HG03159 (cell line): ENCODE results near the gene DNAJC1.
"Not testable (repeated sequence)": the region's sequence is repeated elsewhere in the genome, so short reads cannot be mapped to it uniquely, and the experiment has no call there.

Source experiments
- ATAC-seq: cut with Tn5 transposase; IDR thresholded peaks from one replicate; pipeline ENCODE4 v1.9.1; 2021; ENCODE audit warnings: mild to moderate bottlenecking, moderate library complexity; ENCODE audit not compliant: unreplicated experiment

DNAJC1 gene

DNA sequence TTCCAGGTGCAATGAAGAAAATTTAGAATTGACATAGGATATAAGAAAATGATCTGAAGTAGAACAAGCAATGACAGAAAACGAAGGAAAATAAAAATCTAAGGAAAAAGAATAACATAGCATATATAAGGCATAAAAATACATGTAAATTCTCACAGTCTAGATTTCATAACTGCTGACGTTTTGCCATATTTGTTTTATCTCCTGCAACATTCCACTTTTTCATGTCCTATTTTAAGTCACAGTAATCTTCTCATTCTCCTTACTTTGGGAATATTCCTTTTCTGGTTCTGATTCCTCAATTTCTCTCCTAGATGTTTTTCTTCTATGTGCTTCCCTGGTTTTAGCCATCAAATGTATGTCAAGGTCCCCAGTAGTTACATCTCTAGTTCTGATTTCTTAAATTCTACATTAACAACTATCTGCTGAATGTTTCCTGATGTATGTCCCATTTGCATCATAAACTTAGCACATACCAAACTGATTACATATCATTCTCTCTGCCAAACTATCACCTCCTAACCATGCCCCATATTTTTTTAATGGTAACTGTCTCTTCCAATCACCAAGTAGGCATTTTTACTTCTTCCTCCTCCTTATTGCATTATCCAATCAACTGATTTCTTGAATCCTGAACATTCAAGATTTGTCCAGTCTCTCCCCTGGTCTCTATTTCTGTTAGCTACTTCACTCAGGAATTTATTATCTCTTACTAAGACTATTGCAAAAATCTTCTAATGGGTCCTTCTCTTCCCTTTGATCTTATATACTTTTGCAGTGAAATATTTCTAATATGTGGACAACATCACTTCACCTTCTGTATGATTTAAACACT, 171.3 kb downstream of the DNAJC1 start:
- ATAC-seq: no peak

DNA sequence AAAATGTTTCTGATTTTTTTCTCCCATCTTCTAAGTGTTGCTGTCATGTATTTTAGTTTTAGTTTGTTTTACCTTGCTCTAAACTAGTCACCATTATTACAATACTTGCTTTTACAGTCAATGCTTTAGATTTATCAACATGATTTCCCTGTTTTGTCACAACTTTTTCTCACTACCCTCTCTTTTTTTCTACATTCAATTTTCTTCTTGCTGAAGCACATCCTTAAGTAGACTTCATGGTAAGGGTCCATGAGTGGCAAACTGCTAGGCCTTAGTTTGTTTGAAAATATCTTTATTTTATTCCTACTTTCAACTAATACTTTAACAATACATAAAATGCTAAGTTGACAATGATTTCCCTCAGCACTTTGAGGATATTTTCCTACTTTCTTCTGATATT, 173.5 kb downstream of the DNAJC1 start:
- ATAC-seq: no peak

- ATAC-seq: no peak
Observed at GRCh38 chr10:21827308-21827707, 176.2 kb downstream of the DNAJC1 start.

DNA sequence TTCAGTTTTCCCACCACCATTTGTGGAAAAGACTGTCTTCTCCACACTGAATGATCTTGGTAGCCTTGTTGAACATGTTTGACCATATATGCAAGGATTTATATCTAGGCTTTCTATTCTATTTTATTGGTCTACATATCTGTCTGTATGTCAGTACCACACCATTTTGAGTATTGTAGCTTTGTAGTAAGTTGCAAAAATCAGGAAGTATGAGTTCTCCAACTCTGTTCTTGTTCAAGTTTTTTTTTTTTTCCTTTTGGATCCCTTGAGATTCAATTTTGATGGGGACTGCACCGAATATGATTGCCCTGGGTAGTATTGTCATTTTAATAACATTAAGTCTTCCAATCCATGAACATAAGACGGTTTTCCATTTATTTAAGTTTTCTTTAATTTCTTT, 176.8 kb downstream of the DNAJC1 start:
- ATAC-seq: no peak

GRCh38 chr10:21825345-21825744, 178.2 kb downstream of the DNAJC1 start:
- no peak for ATAC-seq

- ATAC-seq: no peak
Observed at GRCh38 chr10:21824409-21824808, 179.1 kb downstream of the DNAJC1 start.

- ATAC-seq: no peak
Observed at GRCh38 chr10:21823617-21824016, 179.9 kb downstream of the DNAJC1 start.

- ATAC-seq: not testable (repeated sequence)
Observed at GRCh38 chr10:21822273-21822672, 181.3 kb downstream of the DNAJC1 start.

DNA sequence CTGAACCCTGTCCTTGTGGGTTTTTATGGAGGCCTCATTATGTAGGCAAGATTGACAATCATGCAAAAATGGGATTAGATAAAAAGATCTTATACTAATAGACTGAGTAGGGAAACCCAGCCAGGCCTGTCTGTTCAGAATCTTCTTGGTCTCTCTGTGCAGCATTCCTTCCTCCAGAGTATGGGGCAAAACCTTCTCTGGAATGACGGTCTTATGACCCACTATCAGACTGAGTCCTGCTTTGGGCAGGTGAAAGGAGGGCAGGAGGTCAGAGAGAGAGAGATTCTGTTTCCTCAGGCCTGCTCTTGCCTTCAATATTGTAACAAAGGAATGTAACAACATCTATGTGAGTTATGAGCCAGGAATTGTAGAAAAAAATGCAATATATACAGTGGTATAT, 182.6 kb downstream of the DNAJC1 start:
- ATAC-seq: no peak

DNA sequence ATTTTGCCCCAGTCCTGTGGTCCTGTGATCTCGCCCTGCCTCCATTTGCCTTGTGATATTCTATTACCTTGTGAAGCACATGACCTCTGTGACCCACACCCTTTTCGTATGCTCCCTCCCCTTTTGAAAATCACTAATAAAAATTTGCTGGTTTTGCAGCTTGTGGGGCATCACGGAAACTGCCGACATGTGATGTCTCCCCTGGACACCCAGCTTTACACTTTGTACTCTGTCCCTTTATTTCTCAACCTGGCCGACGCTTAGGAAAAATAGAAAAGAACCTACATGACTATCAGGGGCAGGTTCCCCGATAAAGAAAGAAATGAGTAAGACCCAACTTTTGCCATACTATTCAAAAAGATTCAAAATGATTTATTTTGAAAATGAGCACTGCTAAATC, 185.1 kb downstream of the DNAJC1 start:
- not testable (repeated sequence) for ATAC-seq

DNA sequence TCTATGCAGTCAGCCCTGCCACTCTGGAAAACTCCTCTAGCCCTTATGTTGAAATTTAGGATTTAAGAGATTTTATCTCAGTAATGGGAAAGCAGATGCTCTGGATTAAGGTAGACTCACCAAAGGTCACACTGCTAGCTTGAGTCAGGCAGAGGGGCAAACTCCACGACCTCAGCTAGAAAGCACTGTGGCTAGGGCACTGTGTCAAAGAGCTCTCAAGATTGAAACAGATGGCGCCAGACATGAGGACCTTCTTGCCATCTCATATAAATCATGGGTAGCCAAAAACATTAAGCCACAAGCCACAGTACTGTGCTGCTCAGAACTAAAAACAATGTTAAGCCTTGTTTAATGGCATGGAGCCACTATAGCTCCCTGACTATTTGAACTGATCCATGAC, 188.7 kb downstream of the DNAJC1 start:
- no peak for ATAC-seq

- no peak for ATAC-seq
Observed at GRCh38 chr10:21813946-21814345, 189.6 kb downstream of the DNAJC1 start.

- no peak for ATAC-seq
Observed at GRCh38 chr10:21811245-21811585, 192.3 kb downstream of the DNAJC1 start.

- ATAC-seq: no peak
Observed at GRCh38 chr10:21810582-21811244, 192.8 kb downstream of the DNAJC1 start.

GRCh38 chr10:21808550-21808949, 195.0 kb downstream of the DNAJC1 start:
- ATAC-seq: no peak

- no peak for ATAC-seq
Observed at GRCh38 chr10:21807180-21807579, 196.3 kb downstream of the DNAJC1 start.

DNA sequence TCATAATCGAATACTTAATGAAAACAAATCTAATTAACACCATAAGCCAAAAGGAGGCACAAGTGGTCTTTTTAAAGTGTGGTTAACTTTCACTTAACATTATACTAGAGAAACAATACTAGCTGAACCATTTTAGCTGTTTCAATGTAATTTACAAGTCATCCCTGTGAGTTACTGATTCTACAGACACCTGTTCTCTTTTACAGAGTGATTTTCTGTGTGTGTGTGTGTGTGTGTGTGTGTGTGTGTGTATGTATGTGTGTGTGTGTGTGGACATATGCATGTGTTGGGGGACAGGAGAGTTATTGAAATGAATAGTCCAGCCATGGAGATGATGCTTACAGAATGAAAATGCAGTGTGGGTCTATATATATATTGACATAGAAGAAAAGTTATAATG, 200.2 kb downstream of the DNAJC1 start:
- no peak for ATAC-seq

DNA sequence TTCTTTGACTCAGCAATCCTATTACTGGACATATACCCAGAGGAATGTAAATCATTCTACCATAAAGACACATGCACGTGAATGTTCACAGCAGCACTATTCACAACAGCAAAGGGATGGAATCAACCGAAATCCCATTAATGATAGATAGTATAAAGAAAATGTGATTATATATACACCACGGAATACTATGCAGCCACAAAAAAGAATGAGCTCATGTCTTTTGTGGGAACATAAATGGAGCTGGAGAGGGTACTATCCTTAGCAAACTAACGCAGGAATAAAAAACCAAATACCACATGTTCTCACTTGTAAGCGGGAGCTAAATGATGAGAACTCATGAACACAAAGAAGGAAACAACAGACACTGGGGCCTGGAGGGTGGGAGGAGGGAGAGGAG, 201.9 kb downstream of the DNAJC1 start:
- ATAC-seq: no peak

- ATAC-seq: no peak
Observed at GRCh38 chr10:21797984-21798765, 205.4 kb downstream of the DNAJC1 start.

- no peak for ATAC-seq
Observed at GRCh38 chr10:21797533-21797932, 206.0 kb downstream of the DNAJC1 start.

- ATAC-seq: no peak
Observed at GRCh38 chr10:21791276-21791675, 212.3 kb downstream of the DNAJC1 start.

DNA sequence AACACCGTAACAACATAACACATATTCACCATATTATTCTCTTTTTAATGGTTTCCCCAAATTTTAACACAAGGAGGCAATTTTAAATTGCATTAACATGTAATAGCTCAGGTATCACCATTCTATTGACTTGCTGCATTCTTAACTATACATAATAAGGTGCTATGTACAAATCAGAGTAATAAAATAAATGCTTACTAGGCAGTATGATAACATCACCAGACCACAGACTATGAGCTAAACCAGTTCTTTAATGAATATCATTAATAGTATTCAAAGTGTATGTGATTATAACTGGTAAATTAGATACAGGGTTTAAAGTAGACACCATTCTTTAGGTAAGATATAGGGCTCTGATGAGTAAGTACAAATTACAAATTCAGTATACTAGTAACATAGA, 226.6 kb downstream of the DNAJC1 start:
- no peak for ATAC-seq
